ENCODE measurements around the gene ASIC2. TPM values are rescaled to one million over a fixed set of nuclear protein-coding genes. Genes with fewer than 3 reads are reported as not detected.
A peak's percentile ranks its signal among the peaks of the same experiment; 100 is the strongest.

Gene ASIC2
- total RNA-seq, 5 donors from 2014 or later (not counting 1 experiment from before 2014, with no cell fraction given): not detected

DNA sequence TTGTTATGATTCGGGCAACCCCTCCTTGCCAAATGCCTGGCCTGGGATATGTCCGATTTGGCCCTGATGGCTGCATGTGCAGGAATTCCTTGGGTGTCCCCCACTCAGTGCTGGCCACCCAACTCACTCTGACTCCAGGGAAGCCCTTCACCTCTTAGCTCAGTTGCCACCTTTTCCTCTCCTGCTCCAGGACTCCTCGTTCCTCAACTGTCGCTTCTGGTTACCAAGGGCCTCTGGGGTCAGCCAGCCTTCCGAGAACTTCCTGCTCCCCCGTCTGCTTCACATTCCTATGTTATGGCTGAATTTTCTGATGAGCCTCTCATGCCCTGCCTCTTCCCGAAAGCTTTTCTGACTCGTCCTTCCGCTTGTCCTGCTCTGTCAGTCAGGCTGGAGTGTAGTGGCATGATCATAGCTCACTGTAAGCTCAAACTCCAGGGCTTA, 237.9 kb downstream of the ASIC2 start:
- no peak for ATAC-seq (replicated peaks in 1 of 4)
- Histone ChIP-seq H3K9me3 (no peaks in the 10 kb centered on the region), H3K27me3 (replicated peaks in 1 of 2; ENCODE audit: control insufficient read depth in 2 of 2, extremely low read depth in 1 of 2, insufficient read depth in 2 of 2, low read length in 1 of 2) (peaks cover 0 to 9% of the 10 kb centered on the region in 2 experiments), H3K4me1 (ENCODE audit: control insufficient read depth in 1 of 2, extremely low read depth in 1 of 2, insufficient read depth in 2 of 2, low read length in 2 of 2) (no peaks in the 10 kb centered on the region), H3K4me3 (ENCODE audit: control insufficient read depth in 1 of 2, extremely low read depth in 1 of 2, low read length in 1 of 2) (no peak overlapping the region), H3K27ac (ENCODE audit: low read length) (no peak overlapping the region), H3K36me3 (ENCODE audit: control insufficient read depth in 2 of 2, extremely low read depth in 1 of 2, insufficient read depth in 1 of 2, low read length in 1 of 2) (no peaks in the 10 kb centered on the region)
- DNase-seq: no peak
- POLR2A ChIA-PET: no interaction called here
- H3K4me3 Mint-ChIP-seq: no peak overlapping the region
- CTCF ChIA-PET: no interaction called here
- H3K9me3 Mint-ChIP-seq: no peaks in the 10 kb centered on the region
- no peaks in the 10 kb centered on the region for H3K36me3 Mint-ChIP-seq
- WGBS (ENCODE audit: insufficient coverage): 56% methylated on average over 6 of the region's 9 CpGs
- H3K27me3 Mint-ChIP-seq: peaks cover 19 to 26% of the 10 kb centered on the region in 2 donors
- H3K27ac Mint-ChIP-seq: no peak overlapping the region
- no peaks in the 10 kb centered on the region for H3K4me1 Mint-ChIP-seq

DNA sequence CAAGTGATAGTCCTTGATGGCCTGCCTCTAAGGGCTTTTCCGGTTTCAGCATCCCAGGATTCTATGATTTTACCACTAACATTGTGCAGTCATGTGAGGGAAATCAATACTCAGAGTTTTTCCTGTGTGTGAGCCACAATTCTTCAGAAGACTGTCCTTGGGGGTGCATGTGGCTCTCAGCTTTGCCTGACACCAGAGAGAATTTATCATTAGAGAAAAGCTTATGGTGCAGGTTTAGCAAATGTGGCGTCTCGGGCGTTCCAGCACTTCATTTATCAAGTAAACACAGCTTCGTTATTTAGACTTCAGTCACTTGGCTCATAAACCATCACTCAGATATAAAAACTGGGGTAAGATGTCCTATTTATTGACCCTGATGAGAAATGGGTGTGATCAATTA, 238.7 kb downstream of the ASIC2 start:
- Histone ChIP-seq H3K9me3 (no peaks in the 10 kb centered on the region), H3K27ac (ENCODE audit: low read length) (no peak overlapping the region), H3K4me3 (ENCODE audit: control insufficient read depth in 1 of 2, extremely low read depth in 1 of 2, low read length in 1 of 2) (no peak overlapping the region), H3K27me3 (replicated peaks in 1 of 2; ENCODE audit: control insufficient read depth in 2 of 2, extremely low read depth in 1 of 2, insufficient read depth in 2 of 2, low read length in 1 of 2) (peaks cover 0 to 9% of the 10 kb centered on the region in 2 experiments), H3K4me1 (ENCODE audit: control insufficient read depth in 1 of 2, extremely low read depth in 1 of 2, insufficient read depth in 2 of 2, low read length in 2 of 2) (no peaks in the 10 kb centered on the region), H3K36me3 (ENCODE audit: control insufficient read depth in 2 of 2, extremely low read depth in 1 of 2, insufficient read depth in 1 of 2, low read length in 1 of 2) (no peaks in the 10 kb centered on the region)
- ChIA-PET CTCF (no interaction called here), POLR2A (no interaction called here)
- no peak overlapping the region for H3K4me3 Mint-ChIP-seq
- ATAC-seq (replicated peaks in 1 of 4) (no peak), DNase-seq (no peak)
- peaks cover 23 to 26% of the 10 kb centered on the region in 2 donors for H3K27me3 Mint-ChIP-seq
- H3K4me1 Mint-ChIP-seq: no peaks in the 10 kb centered on the region
- no peaks in the 10 kb centered on the region for H3K36me3 Mint-ChIP-seq
- H3K27ac Mint-ChIP-seq: no peak overlapping the region
- WGBS (ENCODE audit: insufficient coverage): no CpG with 5 or more reads among the region's 5 CpGs
- no peaks in the 10 kb centered on the region for H3K9me3 Mint-ChIP-seq

DNA sequence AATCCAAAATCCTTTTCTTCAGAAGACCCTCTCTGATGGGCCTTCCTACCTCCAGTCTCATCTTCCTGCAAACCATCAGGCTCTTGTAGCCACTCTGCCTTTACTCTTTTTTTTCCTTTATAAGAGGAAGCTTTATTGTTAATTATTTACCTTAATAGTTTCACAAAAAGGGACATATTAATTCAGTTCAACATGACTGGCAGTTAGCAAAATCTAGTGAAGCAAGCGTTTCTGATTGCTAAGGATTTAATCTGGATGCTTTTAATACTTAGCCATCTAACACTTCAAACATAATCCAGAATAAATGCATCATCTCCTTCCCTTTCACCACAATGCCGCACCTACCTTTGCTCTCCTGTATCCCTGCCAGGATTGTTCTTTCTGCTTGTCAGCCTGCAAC, 239.4 kb downstream of the ASIC2 start:
- H3K4me1 Mint-ChIP-seq: no peaks in the 10 kb centered on the region
- no peaks in the 10 kb centered on the region for H3K9me3 ChIP-seq
- H3K9me3 Mint-ChIP-seq: no peaks in the 10 kb centered on the region
- no peaks in the 10 kb centered on the region for H3K36me3 ChIP-seq (ENCODE audit: control insufficient read depth in 2 of 2, extremely low read depth in 1 of 2, insufficient read depth in 1 of 2, low read length in 1 of 2)
- no peaks in the 10 kb centered on the region for H3K36me3 Mint-ChIP-seq
- no peak overlapping the region for H3K27ac ChIP-seq (ENCODE audit: low read length)
- ChIA-PET CTCF (no interaction called here), POLR2A (no interaction called here)
- H3K27me3 Mint-ChIP-seq: peaks cover 25 to 29% of the 10 kb centered on the region in 2 donors
- no peak for DNase-seq
- H3K27me3 ChIP-seq (replicated peaks in 1 of 2; ENCODE audit: control insufficient read depth in 2 of 2, extremely low read depth in 1 of 2, insufficient read depth in 2 of 2, low read length in 1 of 2): peaks cover 0 to 9% of the 10 kb centered on the region in 2 experiments
- H3K27ac Mint-ChIP-seq: no peak overlapping the region
- no peaks in the 10 kb centered on the region for H3K4me1 ChIP-seq (ENCODE audit: control insufficient read depth in 1 of 2, extremely low read depth in 1 of 2, insufficient read depth in 2 of 2, low read length in 2 of 2)
- no peak for ATAC-seq (replicated peaks in 1 of 4)
- WGBS (ENCODE audit: insufficient coverage): 65% methylated on average over 2 of the region's 2 CpGs
- H3K4me3 ChIP-seq (ENCODE audit: control insufficient read depth in 1 of 2, extremely low read depth in 1 of 2, low read length in 1 of 2): no peak overlapping the region
- H3K4me3 Mint-ChIP-seq: no peak overlapping the region

DNA sequence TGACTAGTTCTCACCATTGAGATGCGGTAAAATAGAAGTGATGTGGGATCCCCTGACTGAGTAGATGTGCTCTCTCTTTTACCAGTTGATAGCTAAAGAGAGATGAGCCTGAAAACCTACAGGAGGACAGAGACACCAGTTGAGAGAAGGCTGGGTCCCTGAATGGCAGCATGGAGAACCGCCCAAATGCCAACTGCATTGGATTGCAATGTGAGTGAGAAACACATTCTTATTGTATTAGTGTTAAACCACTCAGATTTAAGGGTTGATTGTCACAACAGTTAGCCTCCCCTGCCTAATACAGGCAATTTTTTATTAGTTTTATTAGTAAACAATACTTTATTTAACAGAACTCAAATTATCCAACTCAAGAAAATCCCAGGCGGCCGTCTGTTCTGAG, 240.2 kb downstream of the ASIC2 start:
- no peak for ATAC-seq (replicated peaks in 1 of 4)
- H3K36me3 Mint-ChIP-seq: no peaks in the 10 kb centered on the region
- POLR2A ChIA-PET: no interaction called here

DNA sequence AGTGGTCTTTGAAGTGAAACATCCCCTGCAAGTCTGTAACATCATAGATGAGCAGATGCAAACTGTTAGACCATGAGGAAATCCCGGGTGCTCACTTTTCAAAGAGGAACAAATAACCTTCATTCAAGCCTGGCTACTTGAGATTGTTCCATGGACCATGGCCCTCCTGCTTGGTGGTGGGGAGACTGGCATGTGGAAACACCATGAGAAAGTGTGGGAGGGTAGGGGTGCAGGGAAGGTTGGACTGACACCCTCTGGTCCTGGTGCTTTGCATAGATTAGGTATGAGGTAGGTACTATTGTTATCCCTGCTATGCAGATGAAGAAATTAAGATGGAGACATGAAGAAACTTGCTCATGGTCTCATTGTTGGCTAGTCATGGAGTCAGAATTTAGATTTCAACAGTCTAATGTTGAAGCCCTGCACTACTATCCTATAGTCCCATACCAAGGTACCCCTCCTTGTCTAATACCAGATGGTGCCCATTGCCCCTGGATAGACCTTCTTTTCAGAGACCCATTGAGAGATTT, 242.4 kb downstream of the ASIC2 start:
- peaks cover 20 to 29% of the 10 kb centered on the region in 2 donors for H3K27me3 Mint-ChIP-seq
- H3K9me3 Mint-ChIP-seq: no peaks in the 10 kb centered on the region
- H3K4me1 Mint-ChIP-seq: no peaks in the 10 kb centered on the region
- DNase-seq (no peak), ATAC-seq (replicated peaks in 1 of 4) (no peak)
- H3K36me3 Mint-ChIP-seq: no peaks in the 10 kb centered on the region
- H3K27me3 ChIP-seq (replicated peaks in 1 of 2; ENCODE audit: control insufficient read depth in 2 of 2, extremely low read depth in 1 of 2, insufficient read depth in 2 of 2, low read length in 1 of 2): peaks cover 0 to 10% of the 10 kb centered on the region in 2 experiments
- H3K9me3 ChIP-seq: no peaks in the 10 kb centered on the region
- H3K36me3 ChIP-seq (ENCODE audit: control insufficient read depth in 2 of 2, extremely low read depth in 1 of 2, insufficient read depth in 1 of 2, low read length in 1 of 2): no peaks in the 10 kb centered on the region
- no peak overlapping the region for H3K27ac Mint-ChIP-seq
- POLR2A ChIA-PET: no interaction called here
- H3K4me3 Mint-ChIP-seq: no peak overlapping the region
- CTCF ChIA-PET: no interaction called here
- H3K4me3 ChIP-seq (ENCODE audit: control insufficient read depth in 1 of 2, extremely low read depth in 1 of 2, low read length in 1 of 2): no peak overlapping the region
- WGBS (ENCODE audit: insufficient coverage): no CpG with 5 or more reads among the region's 1 CpG
- no peak overlapping the region for H3K27ac ChIP-seq (ENCODE audit: low read length)
- no peaks in the 10 kb centered on the region for H3K4me1 ChIP-seq (ENCODE audit: control insufficient read depth in 1 of 2, extremely low read depth in 1 of 2, insufficient read depth in 2 of 2, low read length in 2 of 2)

More for the DNA sequence above, 240.2 kb downstream of the ASIC2 start:
- Histone ChIP-seq H3K4me1 (ENCODE audit: control insufficient read depth in 1 of 2, extremely low read depth in 1 of 2, insufficient read depth in 2 of 2, low read length in 2 of 2) (no peaks in the 10 kb centered on the region), H3K27me3 (replicated peaks in 1 of 2; ENCODE audit: control insufficient read depth in 2 of 2, extremely low read depth in 1 of 2, insufficient read depth in 2 of 2, low read length in 1 of 2) (peaks cover 0 to 9% of the 10 kb centered on the region in 2 experiments), H3K36me3 (ENCODE audit: control insufficient read depth in 2 of 2, extremely low read depth in 1 of 2, insufficient read depth in 1 of 2, low read length in 1 of 2) (no peaks in the 10 kb centered on the region), H3K27ac (ENCODE audit: low read length) (no peak overlapping the region), H3K4me3 (ENCODE audit: control insufficient read depth in 1 of 2, extremely low read depth in 1 of 2, low read length in 1 of 2) (no peak overlapping the region), H3K9me3 (no peaks in the 10 kb centered on the region)
- Mint-ChIP-seq H3K4me3 (no peak overlapping the region), H3K4me1 (no peaks in the 10 kb centered on the region), H3K27me3 (peaks cover 25% of the 10 kb centered on the region in 2 donors), H3K27ac (no peak overlapping the region), H3K9me3 (no peaks in the 10 kb centered on the region)
- no peak for DNase-seq
- 100% methylated on average over 1 of the region's 4 CpGs for WGBS (ENCODE audit: insufficient coverage)
- CTCF ChIA-PET: interaction anchor here in 1 of 2 donors (0.6 kb wide), 1 partner anchor 409 kb away, joined by 3 read pairs; no protein-coding TSS in a partner anchor

DNA sequence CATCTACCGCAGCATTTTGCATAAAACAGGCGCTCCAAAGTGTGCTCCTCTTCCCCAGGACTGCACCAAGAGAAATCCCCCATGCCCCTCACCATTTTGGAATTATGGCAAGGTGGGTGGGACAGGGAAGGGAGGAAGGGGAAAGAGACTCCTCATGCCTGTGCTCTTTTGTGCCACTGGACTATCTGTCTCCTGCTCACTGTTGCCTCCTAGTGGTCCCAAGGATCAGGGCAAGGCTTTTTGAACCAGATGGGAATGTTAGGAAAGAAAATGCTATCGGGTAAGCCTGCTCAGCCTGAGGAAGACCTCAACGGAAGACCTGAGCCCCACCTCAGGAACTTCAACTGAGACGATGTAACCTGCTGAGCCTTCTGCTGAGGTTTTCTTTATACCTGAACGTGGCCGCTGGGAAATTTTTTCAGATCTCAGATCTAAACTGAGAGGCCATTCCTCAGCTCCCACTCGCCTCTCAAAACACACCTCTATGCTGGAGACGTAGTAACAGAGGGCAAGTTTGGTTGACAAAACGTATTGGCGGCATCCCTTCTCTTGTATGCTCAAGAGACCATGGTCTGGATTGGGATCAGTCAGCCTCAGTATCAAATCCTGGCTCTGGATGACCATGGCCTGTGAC, 243.2 kb downstream of the ASIC2 start:
- ATAC-seq (replicated peaks in 1 of 4) (peak in 1 of 4 experiments; percentile 43), DNase-seq (peak in 19 of 35 experiments; percentile 2 to 60 (median 14))
- Mint-ChIP-seq H3K4me3 (no peak overlapping the region), H3K27ac (no peak overlapping the region), H3K9me3 (no peaks in the 10 kb centered on the region), H3K36me3 (no peaks in the 10 kb centered on the region), H3K4me1 (no peaks in the 10 kb centered on the region), H3K27me3 (peaks cover 16 to 30% of the 10 kb centered on the region in 2 donors)
- Histone ChIP-seq H3K4me3 (ENCODE audit: control insufficient read depth in 1 of 2, extremely low read depth in 1 of 2, low read length in 1 of 2) (no peak overlapping the region), H3K4me1 (ENCODE audit: control insufficient read depth in 1 of 2, extremely low read depth in 1 of 2, insufficient read depth in 2 of 2, low read length in 2 of 2) (no peaks in the 10 kb centered on the region), H3K9me3 (no peaks in the 10 kb centered on the region), H3K36me3 (ENCODE audit: control insufficient read depth in 2 of 2, extremely low read depth in 1 of 2, insufficient read depth in 1 of 2, low read length in 1 of 2) (no peaks in the 10 kb centered on the region), H3K27me3 (replicated peaks in 1 of 2; ENCODE audit: control insufficient read depth in 2 of 2, extremely low read depth in 1 of 2, insufficient read depth in 2 of 2, low read length in 1 of 2) (peaks cover 0 to 13% of the 10 kb centered on the region in 2 experiments), H3K27ac (ENCODE audit: low read length) (no peak overlapping the region)
- ChIA-PET CTCF (no interaction called here), POLR2A (no interaction called here)
- WGBS (ENCODE audit: insufficient coverage): 37% methylated on average over 4 of the region's 11 CpGs

Data from T-cell (primary cell).